DND-41 (cell line): ENCODE data around the gene NTF4.
"Not testable (repeated sequence)": the region's sequence is repeated elsewhere in the genome, so short reads cannot be mapped to it uniquely, and the experiment has no call there.

ENCODE experiments used
- ATAC-seq: fragments of 200-7000 bp; cut with Tn5 transposase; 3 replicates; pipeline ENCODE4 v1.9.1; 2021; ENCODE audit warnings: low read depth; ENCODE audit not compliant: insufficient read depth
- DNase-seq: peaks from one replicate; pipeline ENCODE4 v3.0.0-alpha.2; 2020
- H2AFZ ChIP-seq: 2 replicates; pipeline ENCODE4 v1.6.0; 2012; ENCODE audit warnings: low read depth, low read length
- H3K27ac ChIP-seq: 2 replicates; pipeline ENCODE4 v1.5.1; 2012; ENCODE audit warnings: low read length, inconsistent platforms
- H3K27me3 ChIP-seq: fragments of 200-600 bp; sonication (generic); 2 replicates; pipeline ENCODE4 v1.6.0; 2012; ENCODE audit warnings: low read length, mild to moderate bottlenecking, inconsistent platforms; ENCODE audit not compliant: insufficient read depth, poor library complexity
- H3K36me3 ChIP-seq: 2 replicates; pipeline ENCODE4 v1.5.1; 2012; ENCODE audit warnings: low read length, inconsistent platforms; ENCODE audit not compliant: insufficient read depth
- H3K4me1 ChIP-seq: 2 replicates; pipeline ENCODE4 v1.5.1; 2012; ENCODE audit warnings: mild to moderate bottlenecking, low read length; ENCODE audit not compliant: insufficient read depth
- H3K4me2 ChIP-seq: 2 replicates; pipeline ENCODE4 v1.6.0; 2012; ENCODE audit warnings: mild to moderate bottlenecking, moderate library complexity, low read length, inconsistent platforms; ENCODE audit not compliant: insufficient read depth
- H3K4me3 ChIP-seq, 2 experiments: fragments of 200-600 bp in 1 of 2; shearing (Covaris generic) in 1 of 2; 2 replicates each; pipeline ENCODE4 v1.5.1; 2012 to 2016; ENCODE audit warnings: inconsistent platforms in 2 of 2, low read length in 2 of 2, mild to moderate bottlenecking in 2 of 2, low read depth in 1 of 2, moderate library complexity in 1 of 2
- H3K79me2 ChIP-seq: 2 replicates; pipeline ENCODE4 v1.6.0; 2012; ENCODE audit warnings: low read length, inconsistent platforms; ENCODE audit not compliant: insufficient read depth
- H3K9ac ChIP-seq: 2 replicates; pipeline ENCODE4 v1.6.0; 2012; ENCODE audit warnings: low read depth, mild to moderate bottlenecking, inconsistent platforms, low read length, moderate library complexity
- H3K9me3 ChIP-seq: 2 replicates; pipeline ENCODE4 v1.5.1; 2012; ENCODE audit warnings: low read length, moderate library complexity, mild to moderate bottlenecking, inconsistent platforms; ENCODE audit not compliant: insufficient read depth, severe bottlenecking
- H4K20me1 ChIP-seq: 2 replicates; pipeline ENCODE4 v1.6.0; 2012; ENCODE audit warnings: low read length; ENCODE audit not compliant: insufficient read depth
- CTCF ChIP-seq: IDR thresholded peaks from 2 replicates; pipeline ENCODE4 v1.5.1; 2012; ENCODE audit warnings: borderline replicate concordance, low read length, moderate library complexity, mild to moderate bottlenecking; ENCODE audit not compliant: poor library complexity, severe bottlenecking; ENCODE audit errors: extremely low read depth

The NTF4 gene

GRCh38 chr19:49036815-49037214, 27.8 kb downstream of the NTF4 start, which contains the start of gene CGB1:
Gene CGB1, minus strand, starts transcription at chr19:49036895. Its CDS starts 184 bp downstream, at chr19:49036711.
- ATAC-seq, result peak; percentile 45; the same call in 1 of the 3 replicates
- not testable (repeated sequence) for H3K4me3 ChIP-seq, H3K36me3 ChIP-seq, H3K4me1 ChIP-seq, H4K20me1 ChIP-seq, H3K9ac ChIP-seq, H3K79me2 ChIP-seq, H3K27ac ChIP-seq, H3K4me2 ChIP-seq, H2AFZ ChIP-seq, H3K27me3 ChIP-seq, H3K9me3 ChIP-seq
- TF ChIP-seq CTCF, result peak; percentile 69
- DNase-seq, result peak; percentile 54

GRCh38 chr19:49031642-49032301, 32.8 kb downstream of the NTF4 start, which contains the start of gene CGB2:
Gene CGB2, plus strand, starts transcription at chr19:49031890. Its CDS starts 206 bp downstream, at chr19:49032096.
- not testable (repeated sequence) for H3K9me3 ChIP-seq, H3K79me2 ChIP-seq, H2AFZ ChIP-seq, H3K36me3 ChIP-seq, H3K4me2 ChIP-seq, H3K27me3 ChIP-seq, ATAC-seq, H3K4me1 ChIP-seq, H3K4me3 ChIP-seq, H3K9ac ChIP-seq, H4K20me1 ChIP-seq, H3K27ac ChIP-seq
- peak; percentile 38 for DNase-seq
- peak; percentile 49 for TF ChIP-seq CTCF

- H3K36me3 ChIP-seq, H3K9me3 ChIP-seq, H3K4me1 ChIP-seq, H3K4me3 ChIP-seq, H3K9ac ChIP-seq, DNase-seq, H3K27me3 ChIP-seq, H3K4me2 ChIP-seq, H3K79me2 ChIP-seq, H4K20me1 ChIP-seq, H3K27ac ChIP-seq, H2AFZ ChIP-seq, ATAC-seq: not testable (repeated sequence)
Measured at GRCh38 chr19:49030323-49030722, 34.3 kb downstream of the NTF4 start.

- H3K36me3 ChIP-seq, H3K4me1 ChIP-seq, H2AFZ ChIP-seq, H3K4me3 ChIP-seq, H3K79me2 ChIP-seq, H3K4me2 ChIP-seq, H4K20me1 ChIP-seq, H3K9ac ChIP-seq, H3K27ac ChIP-seq, ATAC-seq, DNase-seq, H3K9me3 ChIP-seq, H3K27me3 ChIP-seq: not testable (repeated sequence)
Measured at GRCh38 chr19:49029749-49030148, 34.9 kb downstream of the NTF4 start.

- H3K27ac ChIP-seq, H3K79me2 ChIP-seq, H2AFZ ChIP-seq, H3K9ac ChIP-seq, DNase-seq, H3K27me3 ChIP-seq, H3K4me3 ChIP-seq, H3K4me1 ChIP-seq, ATAC-seq, H3K9me3 ChIP-seq, H3K36me3 ChIP-seq, H3K4me2 ChIP-seq, H4K20me1 ChIP-seq: not testable (repeated sequence)
Measured at GRCh38 chr19:49028686-49029085, 35.9 kb downstream of the NTF4 start.

GRCh38 chr19:49025599-49025998, 39.0 kb downstream of the NTF4 start:
- H3K9ac ChIP-seq, DNase-seq, H3K4me1 ChIP-seq, H3K4me2 ChIP-seq, H3K4me3 ChIP-seq, ATAC-seq, H3K27ac ChIP-seq, H3K9me3 ChIP-seq, H3K27me3 ChIP-seq, H4K20me1 ChIP-seq, H3K79me2 ChIP-seq, H3K36me3 ChIP-seq, H2AFZ ChIP-seq: not testable (repeated sequence)

- H3K9ac ChIP-seq, DNase-seq, H4K20me1 ChIP-seq, H3K27me3 ChIP-seq, H3K4me1 ChIP-seq, H2AFZ ChIP-seq, H3K79me2 ChIP-seq, H3K4me3 ChIP-seq, H3K27ac ChIP-seq, H3K36me3 ChIP-seq, H3K9me3 ChIP-seq, ATAC-seq, H3K4me2 ChIP-seq: not testable (repeated sequence)
Measured at GRCh38 chr19:49025088-49025487, 39.5 kb downstream of the NTF4 start.
